ENCODE data around the gene YWHAB. TPM values are rescaled to one million over a fixed set of nuclear protein-coding genes. Genes with fewer than 3 reads are reported as not detected.
"Not testable (repeated sequence)": the region's sequence is repeated elsewhere in the genome, so short reads cannot be mapped to it uniquely, and the experiment has no call there.

Gene YWHAB
- total RNA-seq, 2 donors from 2014 or later, result 130 to 236 TPM

GRCh38 chr20:44856856-44857448 is 28.6 kb upstream of the YWHAB start:
- H3K9me3 Mint-ChIP-seq, result peaks cover 3% of the 10 kb centered on the region
- H3K4me1 Mint-ChIP-seq, result peaks cover 7% of the 10 kb centered on the region
- H3K36me3 Mint-ChIP-seq (ENCODE audit: low read depth), result no peaks in the 10 kb centered on the region
- no peak overlapping the region for H3K27ac Mint-ChIP-seq
- H3K27me3 Mint-ChIP-seq, result peaks cover 4% of the 10 kb centered on the region
- no peak overlapping the region for H3K4me3 Mint-ChIP-seq
- ATAC-seq (replicated peaks), result no peak

DNA sequence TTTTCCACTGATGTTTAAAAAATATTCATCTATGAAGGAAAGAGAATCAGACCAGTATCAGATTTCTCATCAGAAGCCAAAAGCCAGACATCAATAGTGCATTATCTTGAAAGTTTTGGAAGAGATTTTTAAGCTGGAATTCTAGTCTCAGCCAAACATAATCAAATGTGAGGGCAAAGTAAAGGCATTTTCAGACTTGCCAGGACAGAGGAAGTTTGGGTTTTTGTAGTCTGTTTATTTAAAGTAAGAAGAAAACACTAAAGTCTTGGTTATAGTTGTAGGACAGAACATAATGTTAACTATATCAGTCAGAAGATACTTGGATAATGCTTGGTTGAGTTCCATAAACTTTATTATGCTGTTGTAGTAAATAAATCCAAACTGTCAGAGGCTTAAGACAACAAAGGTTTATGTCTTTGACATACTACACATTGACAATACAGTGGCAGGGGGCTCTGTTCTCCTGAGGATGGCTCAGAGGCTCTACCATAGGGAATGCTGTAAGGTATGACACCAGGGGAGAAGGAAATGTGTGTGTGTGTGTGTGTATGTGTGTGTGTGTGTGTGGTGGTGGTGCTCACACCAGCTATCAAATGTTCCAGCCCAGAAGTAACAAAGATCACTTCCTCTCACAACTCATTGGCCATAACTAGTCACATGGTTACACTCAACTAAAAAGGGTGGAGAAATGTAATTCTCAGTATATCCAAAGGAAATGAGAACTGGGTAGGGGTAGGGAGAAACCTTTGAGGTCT is 26.7 kb upstream of the YWHAB start:
- no peak overlapping the region for H3K4me3 Mint-ChIP-seq
- no peaks in the 10 kb centered on the region for H3K27me3 Mint-ChIP-seq
- peaks cover 3% of the 10 kb centered on the region for H3K9me3 Mint-ChIP-seq
- peak overlapping the region; percentile 17 for H3K27ac Mint-ChIP-seq
- no peaks in the 10 kb centered on the region for H3K36me3 Mint-ChIP-seq (ENCODE audit: low read depth)
- H3K4me1 Mint-ChIP-seq, result peaks cover 7% of the 10 kb centered on the region
- no peak for ATAC-seq (replicated peaks)

DNA sequence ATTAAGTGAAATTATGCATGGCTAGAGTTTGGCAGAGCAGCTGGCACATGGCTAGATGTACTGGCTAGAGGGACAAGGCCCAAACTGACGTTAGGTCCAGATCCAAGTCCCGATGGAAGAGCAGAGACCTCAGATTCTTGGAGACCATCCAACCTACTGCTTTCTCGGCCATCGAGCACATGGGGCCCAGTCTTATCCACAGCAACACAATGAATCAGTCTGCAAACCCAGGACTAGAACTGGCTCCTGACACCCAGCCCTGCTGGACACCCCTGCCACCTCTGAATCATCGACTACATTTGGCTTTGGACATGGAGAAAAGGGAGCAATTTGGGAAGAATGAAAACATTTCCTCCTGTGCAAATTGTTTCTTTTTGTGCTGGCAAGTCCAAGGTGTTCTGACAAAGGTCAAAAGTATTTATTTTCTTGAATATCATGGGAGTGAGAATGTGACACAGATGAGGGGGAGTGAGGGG is 23.9 kb upstream of the YWHAB start:
- no peaks in the 10 kb centered on the region for H3K36me3 Mint-ChIP-seq (ENCODE audit: low read depth)
- H3K9me3 Mint-ChIP-seq, result peaks cover 2% of the 10 kb centered on the region
- no peak overlapping the region for H3K4me3 Mint-ChIP-seq
- no peak overlapping the region for H3K27ac Mint-ChIP-seq
- no peaks in the 10 kb centered on the region for H3K27me3 Mint-ChIP-seq
- ATAC-seq (replicated peaks), result no peak
- peaks cover 7% of the 10 kb centered on the region for H3K4me1 Mint-ChIP-seq

DNA sequence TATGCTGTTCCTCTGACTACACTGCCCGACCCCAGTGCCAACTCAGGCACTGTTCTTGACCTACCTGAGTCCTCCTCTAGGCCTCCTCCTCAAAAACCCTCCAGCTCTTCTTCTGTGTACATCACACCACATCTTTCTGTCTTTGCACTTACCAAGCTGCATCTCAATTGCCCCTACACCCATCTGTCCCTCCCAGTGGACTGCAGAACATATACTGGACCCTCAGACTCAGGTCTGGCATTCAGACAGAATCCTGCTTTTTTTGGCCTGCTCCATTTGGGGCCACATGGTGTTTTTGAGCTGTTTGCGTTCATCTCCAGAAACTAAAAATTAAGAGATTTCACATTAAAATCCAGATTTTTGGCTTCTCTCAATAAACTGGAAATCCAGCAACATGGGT is 23.2 kb upstream of the YWHAB start:
- no peak for ATAC-seq (replicated peaks)
- H3K27ac Mint-ChIP-seq, result no peak overlapping the region
- H3K4me1 Mint-ChIP-seq, result peaks cover 7% of the 10 kb centered on the region
- no peaks in the 10 kb centered on the region for H3K36me3 Mint-ChIP-seq (ENCODE audit: low read depth)
- no peaks in the 10 kb centered on the region for H3K27me3 Mint-ChIP-seq
- H3K4me3 Mint-ChIP-seq, result no peak overlapping the region
- no peaks in the 10 kb centered on the region for H3K9me3 Mint-ChIP-seq

DNA sequence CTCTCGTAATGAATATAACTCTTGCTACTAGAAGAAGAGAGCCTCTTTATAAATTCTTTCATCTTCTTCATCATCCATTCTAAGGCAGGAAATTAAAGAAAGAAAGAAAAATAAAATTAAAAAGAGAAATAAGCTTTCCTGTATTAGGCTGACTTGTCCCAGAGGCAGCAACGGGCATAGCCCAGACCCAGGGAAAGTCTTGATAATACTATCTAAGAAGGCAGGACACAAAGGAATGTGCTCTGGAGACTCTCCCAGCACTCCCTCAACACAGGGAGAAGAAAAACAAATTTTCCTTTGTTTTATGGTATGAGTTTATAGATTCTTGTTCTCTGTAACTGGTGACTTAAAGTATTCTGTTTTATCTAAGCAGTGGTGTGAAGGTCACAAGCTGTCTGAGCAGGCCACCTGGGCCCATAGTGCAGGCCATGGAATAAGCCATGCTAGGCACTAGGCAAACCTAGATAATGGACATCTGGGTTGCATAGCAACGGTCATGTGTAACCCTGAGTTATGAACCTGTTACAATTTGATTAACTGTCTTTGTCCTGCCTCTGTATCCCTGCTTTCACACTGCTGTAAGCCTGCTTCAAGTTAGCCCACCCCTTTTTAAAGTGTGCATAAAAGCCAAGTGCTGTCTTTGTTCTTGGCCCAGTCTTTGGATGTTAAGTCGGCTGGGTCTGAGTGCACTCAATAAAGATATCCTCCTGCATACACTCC is 22.0 kb upstream of the YWHAB start:
- not testable (repeated sequence) for H3K4me3 Mint-ChIP-seq; H3K27me3 Mint-ChIP-seq; H3K4me1 Mint-ChIP-seq; ATAC-seq (replicated peaks); H3K36me3 Mint-ChIP-seq (ENCODE audit: low read depth); H3K27ac Mint-ChIP-seq; H3K9me3 Mint-ChIP-seq

GRCh38 chr20:44864493-44864892 is 21.0 kb upstream of the YWHAB start:
- not testable (repeated sequence) for H3K36me3 Mint-ChIP-seq (ENCODE audit: low read depth); H3K27me3 Mint-ChIP-seq; H3K9me3 Mint-ChIP-seq; H3K4me1 Mint-ChIP-seq; ATAC-seq (replicated peaks); H3K27ac Mint-ChIP-seq; H3K4me3 Mint-ChIP-seq

- no peaks in the 10 kb centered on the region for H3K36me3 Mint-ChIP-seq (ENCODE audit: low read depth)
- peak; percentile 60 for ATAC-seq (replicated peaks)
- H3K27me3 Mint-ChIP-seq, result no peaks in the 10 kb centered on the region
- H3K4me3 Mint-ChIP-seq, result peak overlapping the region; percentile 42
- no peaks in the 10 kb centered on the region for H3K4me1 Mint-ChIP-seq
- H3K9me3 Mint-ChIP-seq, result no peaks in the 10 kb centered on the region
- H3K27ac Mint-ChIP-seq, result no peak overlapping the region
Observed at GRCh38 chr20:44866703-44867335, 18.7 kb upstream of the YWHAB start.

- H3K4me1 Mint-ChIP-seq, result no peaks in the 10 kb centered on the region
- no peaks in the 10 kb centered on the region for H3K27me3 Mint-ChIP-seq
- ATAC-seq (replicated peaks), result no peak
- H3K27ac Mint-ChIP-seq, result no peak overlapping the region
- H3K9me3 Mint-ChIP-seq, result no peaks in the 10 kb centered on the region
- no peak overlapping the region for H3K4me3 Mint-ChIP-seq
- no peaks in the 10 kb centered on the region for H3K36me3 Mint-ChIP-seq (ENCODE audit: low read depth)
Observed at GRCh38 chr20:44869471-44869870, 16.0 kb upstream of the YWHAB start.

DNA sequence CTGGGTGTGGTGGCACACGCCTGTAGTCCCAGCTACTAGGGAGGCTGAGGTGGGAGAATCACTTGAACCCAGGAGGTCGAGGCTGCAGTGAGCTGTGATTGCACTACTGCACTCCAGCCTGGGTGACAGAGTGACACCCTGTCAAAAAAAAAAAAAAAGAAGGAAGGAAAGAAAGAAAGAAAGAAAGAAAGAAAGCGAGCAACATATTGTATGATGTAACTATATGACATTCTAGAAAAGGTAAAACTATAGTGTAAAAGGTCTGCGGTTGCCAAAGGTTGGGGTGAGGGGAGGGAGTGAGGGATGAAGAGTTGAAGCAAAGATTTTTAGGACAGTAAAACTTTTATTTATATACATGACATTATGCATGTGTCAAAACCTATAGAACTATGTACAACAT is 3.1 kb upstream of the YWHAB start:
- not testable (repeated sequence) for H3K9me3 Mint-ChIP-seq; H3K4me3 Mint-ChIP-seq; H3K4me1 Mint-ChIP-seq; H3K27me3 Mint-ChIP-seq; ATAC-seq (replicated peaks)
- Mint-ChIP-seq H3K36me3 (ENCODE audit: low read depth) (peaks cover 21% of the 10 kb centered on the region), H3K27ac (peak overlapping the region; percentile 50)

GRCh38 chr20:44883214-44883902 is 2.1 kb upstream of the YWHAB start:
- H3K9me3 Mint-ChIP-seq, result no peaks in the 10 kb centered on the region
- H3K4me1 Mint-ChIP-seq, result peaks cover 14% of the 10 kb centered on the region
- peak overlapping the region; percentile 97 for H3K27ac Mint-ChIP-seq
- peaks cover 31% of the 10 kb centered on the region for H3K36me3 Mint-ChIP-seq (ENCODE audit: low read depth)
- peak overlapping the region; percentile 97 for H3K4me3 Mint-ChIP-seq
- ATAC-seq (replicated peaks), result no peak
- H3K27me3 Mint-ChIP-seq, result no peaks in the 10 kb centered on the region

DNA sequence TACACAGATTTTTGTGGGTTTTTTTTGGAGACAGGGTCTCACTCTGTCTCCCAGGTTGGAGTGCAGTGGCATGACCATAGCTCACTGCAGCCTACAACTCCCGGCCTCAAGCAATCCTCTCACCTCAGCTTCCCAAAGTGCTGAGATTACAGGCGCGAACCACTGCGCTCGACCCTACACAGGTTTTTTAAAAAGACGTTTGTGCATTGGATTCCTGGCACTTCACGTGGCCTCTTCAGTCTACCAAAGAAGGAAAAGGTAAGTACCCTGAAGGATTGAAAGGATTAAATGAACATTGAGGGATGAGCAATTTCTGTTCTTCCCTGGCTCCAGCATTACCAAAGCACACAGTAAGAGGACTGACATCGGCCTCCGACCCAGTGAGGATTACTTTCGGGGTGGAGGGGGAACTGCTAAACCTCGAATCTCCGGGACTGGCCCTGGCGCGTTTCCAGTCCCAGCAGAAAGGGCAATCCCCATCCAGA is 556 bp upstream of the YWHAB start:
- Mint-ChIP-seq H3K27ac (peak overlapping the region; percentile 97), H3K4me3 (peak overlapping the region; percentile 97), H3K27me3 (no peaks in the 10 kb centered on the region), H3K36me3 (ENCODE audit: low read depth) (peaks cover 47% of the 10 kb centered on the region), H3K4me1 (peaks cover 22% of the 10 kb centered on the region), H3K9me3 (no peaks in the 10 kb centered on the region)
- no peak for ATAC-seq (replicated peaks)

DNA sequence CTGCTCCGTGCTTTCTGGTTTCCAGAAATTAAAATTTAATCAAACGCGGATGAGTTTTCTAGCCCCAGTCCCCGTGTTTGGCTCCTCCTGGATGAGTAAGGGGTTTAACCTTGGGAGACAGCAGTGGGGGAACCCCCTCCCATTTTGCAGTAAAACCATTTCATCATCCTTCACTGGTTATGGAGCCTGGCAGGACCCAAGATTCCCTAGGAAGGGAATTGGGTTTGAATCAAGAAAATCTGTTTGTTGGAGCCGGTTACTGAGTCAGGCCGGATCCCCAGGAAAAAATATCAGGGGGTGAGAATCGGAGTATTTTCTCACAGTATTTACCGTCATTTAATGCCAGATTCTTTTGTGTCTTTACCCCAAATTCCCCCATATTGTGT is 754 bp downstream of the YWHAB start:
- H3K27me3 Mint-ChIP-seq, result no peaks in the 10 kb centered on the region
- no peaks in the 10 kb centered on the region for H3K9me3 Mint-ChIP-seq
- peaks cover 55% of the 10 kb centered on the region for H3K36me3 Mint-ChIP-seq (ENCODE audit: low read depth)
- peak overlapping the region; percentile 97 for H3K4me3 Mint-ChIP-seq
- ATAC-seq (replicated peaks), result peak; percentile 0
- peak overlapping the region; percentile 97 for H3K27ac Mint-ChIP-seq
- H3K4me1 Mint-ChIP-seq, result peaks cover 22% of the 10 kb centered on the region

DNA sequence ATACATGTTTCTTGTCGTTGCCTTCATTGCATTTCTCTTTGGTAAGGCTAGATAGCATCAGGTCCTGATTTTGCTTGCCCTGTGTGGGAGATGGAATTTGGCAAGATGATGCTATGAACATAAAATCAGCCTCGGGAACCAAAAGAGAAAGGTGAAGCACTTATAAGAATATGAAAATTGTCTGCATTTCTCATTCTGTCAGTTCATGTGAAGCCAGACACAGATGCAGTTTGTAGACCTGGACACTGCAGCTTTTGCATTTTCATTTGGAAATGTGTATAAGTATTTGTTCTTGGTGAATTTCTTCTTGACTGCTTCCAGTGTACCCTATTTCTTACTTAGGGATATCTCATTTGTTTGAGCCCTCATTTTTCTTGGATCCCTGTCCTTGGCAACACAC is 1.3 kb downstream of the YWHAB start:
- peaks cover 27% of the 10 kb centered on the region for H3K4me1 Mint-ChIP-seq
- ATAC-seq (replicated peaks), result no peak
- no peaks in the 10 kb centered on the region for H3K9me3 Mint-ChIP-seq
- no peaks in the 10 kb centered on the region for H3K27me3 Mint-ChIP-seq
- H3K27ac Mint-ChIP-seq, result peak overlapping the region; percentile 97
- H3K4me3 Mint-ChIP-seq, result peak overlapping the region; percentile 97
- H3K36me3 Mint-ChIP-seq (ENCODE audit: low read depth), result peaks cover 61% of the 10 kb centered on the region

DNA sequence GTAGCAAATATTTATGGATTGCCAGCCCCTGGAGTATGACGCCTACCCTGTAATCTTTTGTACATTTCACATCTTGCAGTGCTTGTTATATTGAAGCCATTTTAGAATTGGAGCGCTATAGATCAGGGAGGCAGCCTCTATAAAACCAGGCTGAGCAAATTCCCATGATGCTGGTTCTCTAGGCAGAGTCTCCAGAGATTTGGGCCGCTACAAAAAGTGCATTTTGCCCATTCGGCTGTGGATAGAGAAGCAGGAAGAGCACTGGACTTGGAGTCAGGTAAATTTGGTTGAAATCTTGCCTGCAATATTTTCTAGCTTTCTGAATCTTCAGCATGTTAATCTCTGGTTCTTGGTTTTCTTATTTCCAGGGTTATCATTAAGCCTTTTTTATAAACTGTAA is 2.0 kb downstream of the YWHAB start:
- Mint-ChIP-seq H3K36me3 (ENCODE audit: low read depth) (peaks cover 67% of the 10 kb centered on the region), H3K9me3 (no peaks in the 10 kb centered on the region), H3K27ac (peak overlapping the region; percentile 97), H3K27me3 (no peaks in the 10 kb centered on the region), H3K4me3 (peak overlapping the region; percentile 97), H3K4me1 (peaks cover 32% of the 10 kb centered on the region)
- ATAC-seq (replicated peaks), result no peak
